Right lobe of liver (tissue), 6 donors: ENCODE measurements around the gene WSB1. TPM values are rescaled to one million over a fixed set of nuclear protein-coding genes. Genes with fewer than 3 reads are reported as not detected.

ENCODE experiments used
- ATAC-seq, 4 donors: fragments of 200-7000 bp; cut with Tn5 transposase; one replicate each; pipeline ENCODE4 v1.9.1; 2020; ENCODE audit warnings: mild to moderate bottlenecking in 4 of 4, moderate library complexity in 4 of 4
- DNase-seq, 3 donors: peaks; one replicate each; pipeline ENCODE4 v3.0.0-alpha.2; 2020
- H3K27ac ChIP-seq, 3 donors: fragments of 200-600 bp; one replicate each; pipeline ENCODE4 v1.8.0; 2022
- H3K27me3 ChIP-seq, 2 donors: fragments of 200-600 bp; one replicate each; pipeline ENCODE4 v1.8.0; 2022
- H3K36me3 ChIP-seq, 4 donors: fragments of 200-600 bp; sonication (generic) in 1 of 4; one replicate each; pipeline versions ENCODE4 v1.5.1 to v1.8.0; 2017 to 2022; ENCODE audit warnings: control low read depth in 1 of 4
- H3K4me1 ChIP-seq, 4 donors: fragments of 200-600 bp; sonication (generic) in 1 of 4; one replicate each; pipeline versions ENCODE4 v1.5.1 to v1.8.0; 2017 to 2022; ENCODE audit warnings: control low read depth in 1 of 4
- H3K4me3 ChIP-seq, 3 donors: fragments of 200-600 bp; one replicate each; pipeline ENCODE4 v1.8.0; 2022
- H3K9me3 ChIP-seq, 4 donors: fragments of 200-600 bp; sonication (generic) in 1 of 4; one replicate each; pipeline versions ENCODE4 v1.5.1 to v1.8.0; 2017 to 2022; ENCODE audit warnings: control low read depth in 1 of 4
- POLR2A ChIP-seq: fragments of 450-650 bp; IDR thresholded peaks from one replicate; pipeline ENCODE4 v1.6.1; 2017; ENCODE audit warnings: antibody characterized with exemption, mild to moderate bottlenecking
- WGBS: methylation state at CpG from one replicate; pipeline ENCODE4 v1.1.6; 2018; ENCODE audit warnings: low coverage, low lambda C conversion rate; ENCODE audit not compliant: insufficient coverage; ENCODE audit errors: missing lambda C conversion rate; 5-methylcytosine and 5-hydroxymethylcytosine counted together
- intact Hi-C, 2 donors: fragments of 100-400 bp; cut with DNase I; formaldehyde crosslinking; loops; one replicate each; pipeline versions ENCODE4 v1.11.2 to v1.14.1; 2022
- total RNA-seq, 6 experiments: library from RNA; depleted of rRNA in 2 of 6; stranded (reverse); fragments of >200 nt in 2 of 6; fragmentation: NEBNext Ultra II Directional in 3 of 6; extraction: Animal tissue kit (Norgen Biotek cat#: 25700) in 3 of 6; gene quantifications; one replicate each; pipeline versions ENCODE4 v1.1.0 to v1.2.4, GENCODE V29; 2016 to 2023
- TF ChIP-seq, protein P1 (sequence below), 4 donors: fragments of 200-600 bp in 3 of 4; fragments of 450-650 bp in 1 of 4; IDR thresholded peaks; one replicate each; pipeline versions ENCODE4 v1.5.1 to v1.8.0; 2016 to 2022; ENCODE audit warnings: antibody characterized with exemption in 4 of 4, mild to moderate bottlenecking in 2 of 4
- donor health status: DM: no; HTN: yes; CAD: no.
- donor health status: DM: no; HTN: no; CAD: no.
- donor health status: DM: no; HTN: no; CAD: no.
- donor health status: DM: no; HTN: yes; CAD: no.
- donor health status: DM: no; HTN: yes; CAD: no.

WSB1 gene
- total RNA-seq, 6 experiments from 2014 or later = 28.3 to 97.6 (median 35.0) TPM

- DNase-seq (no peak), ATAC-seq (no peak)
- Histone ChIP-seq H3K27me3 (no peaks in the 10 kb centered on the region), H3K27ac (no peak overlapping the region), H3K4me3 (no peak overlapping the region), H3K36me3 (no peaks in the 10 kb centered on the region), H3K4me1 (peaks cover 0 to 5% (median 0%) of the 10 kb centered on the region in 4 donors), H3K9me3 (no peaks in the 10 kb centered on the region)
- WGBS = 38% methylated on average over 1 of the region's 4 CpGs
- TF ChIP-seq, protein P1, sequence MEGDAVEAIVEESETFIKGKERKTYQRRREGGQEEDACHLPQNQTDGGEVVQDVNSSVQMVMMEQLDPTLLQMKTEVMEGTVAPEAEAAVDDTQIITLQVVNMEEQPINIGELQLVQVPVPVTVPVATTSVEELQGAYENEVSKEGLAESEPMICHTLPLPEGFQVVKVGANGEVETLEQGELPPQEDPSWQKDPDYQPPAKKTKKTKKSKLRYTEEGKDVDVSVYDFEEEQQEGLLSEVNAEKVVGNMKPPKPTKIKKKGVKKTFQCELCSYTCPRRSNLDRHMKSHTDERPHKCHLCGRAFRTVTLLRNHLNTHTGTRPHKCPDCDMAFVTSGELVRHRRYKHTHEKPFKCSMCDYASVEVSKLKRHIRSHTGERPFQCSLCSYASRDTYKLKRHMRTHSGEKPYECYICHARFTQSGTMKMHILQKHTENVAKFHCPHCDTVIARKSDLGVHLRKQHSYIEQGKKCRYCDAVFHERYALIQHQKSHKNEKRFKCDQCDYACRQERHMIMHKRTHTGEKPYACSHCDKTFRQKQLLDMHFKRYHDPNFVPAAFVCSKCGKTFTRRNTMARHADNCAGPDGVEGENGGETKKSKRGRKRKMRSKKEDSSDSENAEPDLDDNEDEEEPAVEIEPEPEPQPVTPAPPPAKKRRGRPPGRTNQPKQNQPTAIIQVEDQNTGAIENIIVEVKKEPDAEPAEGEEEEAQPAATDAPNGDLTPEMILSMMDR (IDR thresholded peaks at IDR 0.05) = no peak
- TF ChIP-seq POLR2A = no peak
- intact Hi-C loops = loop anchor here in 1 of 2 donors (5.0 kb wide), 1 partner anchor 99 kb away; no protein-coding TSS in a partner anchor
Observed at GRCh38 chr17:27341041-27341471, 47.1 kb downstream of the WSB1 start.

DNA sequence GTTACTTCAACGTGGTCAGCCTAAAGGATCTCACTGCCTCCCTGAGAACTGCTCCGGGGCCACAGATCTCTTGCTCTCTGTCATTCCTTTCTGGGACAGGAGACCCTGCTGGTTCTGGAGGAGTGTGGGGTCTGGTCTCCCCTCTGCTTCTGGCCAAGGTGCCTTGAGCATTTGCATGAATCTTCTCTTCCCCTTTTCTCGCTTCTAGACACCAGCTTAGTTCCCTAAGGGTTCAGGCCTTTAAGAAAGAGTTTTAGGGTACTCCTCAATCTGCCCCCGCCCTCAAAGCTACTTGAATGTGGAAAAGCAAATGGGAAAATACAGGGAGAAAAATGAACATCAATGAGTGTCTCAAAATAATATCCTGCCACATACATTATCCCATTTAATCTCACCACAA, 48.1 kb downstream of the WSB1 start:
- no peaks in the 10 kb centered on the region for H3K9me3 ChIP-seq
- no peaks in the 10 kb centered on the region for H3K27me3 ChIP-seq
- TF ChIP-seq, protein P1 (IDR thresholded peaks at IDR 0.05) = no peak
- no peak for TF ChIP-seq POLR2A
- no peaks in the 10 kb centered on the region for H3K36me3 ChIP-seq
- H3K27ac ChIP-seq = no peak overlapping the region
- WGBS = 90% methylated on average over 3 of the region's 4 CpGs
- intact Hi-C loops = loop anchor here in 1 of 2 donors (5.0 kb wide), 1 partner anchor 100 kb away; no protein-coding TSS in a partner anchor
- H3K4me3 ChIP-seq = no peak overlapping the region
- DNase-seq = no peak
- peaks cover 0 to 5% (median 0%) of the 10 kb centered on the region in 4 donors for H3K4me1 ChIP-seq
- ATAC-seq = no peak

- intact Hi-C loops = loop anchor here in 1 of 2 donors (5.0 kb wide), 1 partner anchor 101 kb away; no protein-coding TSS in a partner anchor
- ATAC-seq (no peak), DNase-seq (no peak)
- Histone ChIP-seq H3K4me3 (no peak overlapping the region), H3K4me1 (peaks cover 0 to 5% (median 0%) of the 10 kb centered on the region in 4 donors), H3K27ac (no peak overlapping the region), H3K27me3 (no peaks in the 10 kb centered on the region), H3K36me3 (no peaks in the 10 kb centered on the region), H3K9me3 (no peaks in the 10 kb centered on the region)
- WGBS = 71% methylated on average over 2 of the region's 3 CpGs
- TF ChIP-seq, protein P1 (IDR thresholded peaks at IDR 0.05) = no peak
- TF ChIP-seq POLR2A = no peak
Observed at GRCh38 chr17:27343294-27343693, 49.4 kb downstream of the WSB1 start.

- DNase-seq (no peak), ATAC-seq (no peak)
- 43% methylated on average over 2 of the region's 3 CpGs for WGBS
- Histone ChIP-seq H3K36me3 (no peaks in the 10 kb centered on the region), H3K4me1 (peaks cover 0 to 5% (median 0%) of the 10 kb centered on the region in 4 donors), H3K4me3 (no peak overlapping the region), H3K27ac (no peak overlapping the region), H3K27me3 (no peaks in the 10 kb centered on the region), H3K9me3 (no peaks in the 10 kb centered on the region)
- TF ChIP-seq, protein P1 (IDR thresholded peaks at IDR 0.05) = no peak
- TF ChIP-seq POLR2A = no peak
- intact Hi-C loops = loop anchor here in 1 of 2 donors (5.0 kb wide), 1 partner anchor 102 kb away; no protein-coding TSS in a partner anchor
Observed at GRCh38 chr17:27343977-27344607, 50.2 kb downstream of the WSB1 start.
